ENCODE measurements around the gene CCK. TPM values are rescaled to one million over a fixed set of nuclear protein-coding genes. Genes with fewer than 3 reads are reported as not detected.

Gene CCK
- total RNA-seq, 2 experiments from 2014 or later: not detected

DNA sequence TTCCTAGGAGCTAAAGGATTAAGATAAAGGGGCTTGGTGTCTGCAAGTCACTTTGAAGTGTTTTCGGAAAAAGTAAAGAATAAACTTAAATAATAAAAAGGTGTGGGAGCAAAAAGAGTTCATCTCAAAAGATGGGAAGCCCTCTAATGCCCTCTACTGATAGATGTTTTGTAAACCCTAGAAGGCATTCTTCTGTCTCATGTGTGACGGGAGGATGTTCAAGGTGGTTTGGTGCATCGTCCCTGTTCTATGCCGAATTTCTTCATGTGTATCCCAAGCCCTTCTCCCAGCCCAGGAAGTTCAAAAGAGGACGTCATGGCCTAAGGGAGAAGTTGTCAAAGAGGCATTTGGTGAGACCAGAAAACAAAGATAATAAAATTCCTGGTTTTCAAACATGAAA is 37.2 kb downstream of the CCK start:
- CTCF ChIA-PET: no interaction called here
- POLR2A ChIA-PET: no interaction called here

DNA sequence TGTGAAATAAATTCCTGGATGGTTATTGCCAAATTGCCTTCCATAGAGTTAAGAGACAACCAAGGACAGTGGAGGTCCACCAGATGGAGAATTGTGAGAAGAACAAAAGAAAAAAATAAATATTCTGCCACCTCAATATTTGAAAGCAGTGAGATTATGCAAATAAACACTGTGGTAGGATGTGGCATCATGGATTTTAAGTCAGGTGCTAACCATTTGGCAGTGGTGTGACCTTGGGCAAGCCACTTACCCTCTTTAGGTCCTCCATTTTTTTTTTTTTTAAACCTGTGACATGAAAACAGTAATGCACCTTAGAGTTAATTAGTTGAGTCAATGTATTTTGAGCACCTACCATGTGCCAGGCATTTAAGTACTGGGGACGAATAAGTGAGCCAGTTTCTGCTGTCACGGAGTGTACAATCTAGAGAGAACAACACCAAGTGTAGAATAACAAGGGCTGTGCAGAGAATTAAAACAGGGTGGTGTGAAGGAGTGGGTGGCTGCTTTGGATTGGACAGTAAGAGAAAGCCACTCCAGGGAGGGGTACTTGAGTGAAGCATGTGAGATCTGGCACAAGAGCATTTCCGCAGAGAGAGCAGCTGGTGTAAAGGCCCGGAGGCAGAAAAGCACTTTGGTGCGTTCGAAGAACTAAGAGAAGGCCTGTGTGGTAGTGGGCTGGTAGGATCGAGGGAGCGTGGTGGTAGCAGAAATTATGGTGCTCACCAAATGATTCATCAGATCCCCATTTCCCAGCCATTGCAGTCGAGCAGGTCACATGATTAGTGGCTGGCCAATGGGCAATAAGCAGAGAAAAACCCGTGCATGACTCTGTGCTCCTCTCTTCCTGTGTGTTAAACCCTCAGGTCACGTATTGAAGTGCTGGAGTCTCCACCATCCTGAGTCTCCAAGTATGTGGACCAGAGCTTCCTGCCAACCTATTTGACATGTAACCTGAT is 39.2 kb downstream of the CCK start:
- ChIA-PET CTCF (no interaction called here), POLR2A (no interaction called here)

DNA sequence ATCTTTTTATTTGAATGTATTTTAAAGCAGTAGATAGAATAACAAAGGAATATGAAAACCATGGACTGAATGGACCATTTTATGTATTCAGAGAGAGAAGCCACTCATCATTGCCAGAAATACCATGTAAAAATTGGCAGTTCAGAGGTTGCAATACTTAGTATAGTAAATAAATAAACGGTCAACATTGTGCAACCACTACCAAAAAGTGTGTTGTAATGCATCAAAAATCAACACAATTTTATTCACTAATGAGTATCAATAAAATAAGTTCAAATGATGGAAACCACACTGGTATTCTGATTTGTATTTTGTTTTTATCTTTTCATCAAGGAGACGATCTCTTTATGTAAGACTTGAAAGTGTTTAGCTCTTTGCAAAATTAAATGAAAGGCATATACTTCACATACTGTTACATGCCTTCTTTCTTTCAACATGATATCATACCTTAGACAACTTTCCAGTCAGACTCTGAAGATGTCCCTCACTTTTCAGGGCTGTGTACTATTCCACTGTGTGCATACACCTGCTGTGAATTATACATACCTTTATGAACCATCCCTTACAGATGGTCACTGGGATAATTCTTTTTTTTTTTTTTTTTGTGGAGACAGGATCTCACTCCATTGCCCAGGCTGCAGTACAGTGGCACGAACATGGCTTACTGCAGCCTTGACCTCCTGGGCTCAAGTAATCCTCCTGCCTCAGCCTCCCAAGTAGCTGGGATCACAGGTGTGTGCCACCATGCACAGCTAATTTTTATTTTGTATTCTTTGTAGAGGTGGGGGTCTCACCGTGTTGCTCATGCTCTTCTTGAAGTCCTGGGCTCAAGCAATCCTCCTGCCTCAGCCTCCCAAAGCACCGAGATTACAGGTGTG is 40.3 kb downstream of the CCK start:
- CTCF ChIA-PET: no interaction called here
- POLR2A ChIA-PET: no interaction called here

DNA sequence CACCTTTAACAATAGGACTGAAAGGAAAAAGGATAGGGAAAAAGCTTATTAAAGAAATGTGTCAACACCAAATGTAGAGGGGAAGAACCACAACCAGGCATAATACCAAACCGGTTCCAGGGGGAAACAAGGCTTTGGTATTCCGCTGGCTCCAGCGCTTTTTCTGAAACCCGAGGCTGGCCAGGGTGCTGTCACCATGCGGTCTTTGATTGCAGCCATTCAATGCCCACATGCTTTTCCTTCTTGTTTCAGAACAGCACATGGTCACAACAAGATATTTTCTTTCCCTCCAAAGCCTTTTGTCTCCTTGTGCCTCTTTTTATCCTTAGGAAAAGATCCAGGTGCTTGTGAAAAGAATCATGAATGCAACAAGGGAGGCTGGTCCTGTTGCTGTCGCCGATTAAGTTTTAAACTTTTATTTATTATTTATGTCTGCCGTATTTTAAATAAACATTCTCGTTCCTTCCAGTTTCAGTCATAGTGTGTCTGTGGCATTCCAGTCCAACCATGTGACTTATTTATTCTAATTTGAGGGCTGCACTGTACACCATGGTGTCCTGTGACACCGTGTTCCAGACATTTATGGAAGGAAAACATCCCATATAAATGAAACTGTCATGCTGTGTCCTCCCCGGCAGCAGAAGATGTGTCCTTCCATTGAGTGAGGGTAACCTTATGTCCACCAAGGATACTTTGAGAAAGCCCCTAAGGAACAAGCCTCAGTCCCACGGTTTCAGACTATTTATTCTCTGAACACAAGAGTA is 41.1 kb downstream of the CCK start:
- CTCF ChIA-PET: no interaction called here
- POLR2A ChIA-PET: interaction anchor here (0.6 kb wide), 1 partner anchor 707 kb away, joined by 3 read pairs; no protein-coding TSS in a partner anchor

DNA sequence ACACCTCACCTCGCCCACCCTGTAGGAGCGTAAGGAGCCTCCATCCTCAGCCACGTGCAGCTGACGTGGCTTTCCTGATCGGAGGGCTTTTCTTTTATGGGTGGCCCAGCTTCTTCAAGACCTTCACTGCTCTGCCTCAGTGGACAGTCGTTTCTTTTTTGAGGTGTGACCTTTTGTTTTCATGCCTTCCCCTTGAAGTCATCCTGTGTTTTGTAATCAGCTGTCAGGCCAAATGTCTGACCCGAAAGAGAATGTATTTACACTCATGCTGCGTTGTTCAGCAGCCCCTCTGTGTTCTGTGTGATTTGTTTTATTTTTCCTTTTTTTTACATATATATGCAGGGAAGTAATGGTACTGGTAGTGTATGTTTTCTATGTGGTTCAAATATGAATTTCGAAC is 41.8 kb downstream of the CCK start:
- ChIA-PET CTCF (no interaction called here), POLR2A (interaction anchor here (0.6 kb wide), 1 partner anchor 708 kb away, joined by 3 read pairs; no protein-coding TSS in a partner anchor)

DNA sequence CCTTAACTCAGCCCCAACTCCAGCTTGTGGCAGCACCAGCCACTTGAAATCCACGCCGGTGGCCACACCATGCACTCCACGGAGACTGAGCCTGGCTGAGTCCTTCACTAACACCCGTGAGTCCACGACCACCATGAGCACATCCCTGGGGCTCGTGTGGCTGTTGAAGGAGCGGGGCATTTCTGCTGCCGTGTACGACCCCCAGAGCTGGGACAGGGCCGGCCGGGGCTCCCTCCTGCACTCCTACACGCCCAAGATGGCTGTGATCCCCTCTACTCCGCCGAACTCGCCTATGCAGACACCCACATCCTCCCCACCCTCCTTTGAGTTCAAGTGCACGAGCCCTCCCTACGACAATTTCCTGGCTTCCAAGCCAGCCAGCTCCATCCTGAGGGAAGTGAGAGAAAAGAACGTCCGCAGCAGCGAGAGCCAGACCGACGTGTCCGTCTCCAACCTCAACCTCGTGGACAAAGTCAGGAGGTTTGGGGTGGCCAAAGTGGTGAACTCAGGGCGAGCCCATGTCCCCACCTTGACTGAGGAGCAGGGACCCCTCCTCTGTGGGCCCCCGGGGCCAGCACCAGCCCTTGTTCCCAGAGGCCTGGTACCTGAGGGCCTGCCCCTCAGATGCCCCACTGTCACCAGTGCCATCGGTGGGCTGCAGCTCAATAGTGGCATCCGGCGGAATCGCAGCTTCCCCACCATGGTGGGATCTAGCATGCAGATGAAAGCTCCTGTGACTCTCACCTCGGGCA is 42.9 kb downstream of the CCK start:
- ChIA-PET POLR2A (no interaction called here), CTCF (no interaction called here)

DNA sequence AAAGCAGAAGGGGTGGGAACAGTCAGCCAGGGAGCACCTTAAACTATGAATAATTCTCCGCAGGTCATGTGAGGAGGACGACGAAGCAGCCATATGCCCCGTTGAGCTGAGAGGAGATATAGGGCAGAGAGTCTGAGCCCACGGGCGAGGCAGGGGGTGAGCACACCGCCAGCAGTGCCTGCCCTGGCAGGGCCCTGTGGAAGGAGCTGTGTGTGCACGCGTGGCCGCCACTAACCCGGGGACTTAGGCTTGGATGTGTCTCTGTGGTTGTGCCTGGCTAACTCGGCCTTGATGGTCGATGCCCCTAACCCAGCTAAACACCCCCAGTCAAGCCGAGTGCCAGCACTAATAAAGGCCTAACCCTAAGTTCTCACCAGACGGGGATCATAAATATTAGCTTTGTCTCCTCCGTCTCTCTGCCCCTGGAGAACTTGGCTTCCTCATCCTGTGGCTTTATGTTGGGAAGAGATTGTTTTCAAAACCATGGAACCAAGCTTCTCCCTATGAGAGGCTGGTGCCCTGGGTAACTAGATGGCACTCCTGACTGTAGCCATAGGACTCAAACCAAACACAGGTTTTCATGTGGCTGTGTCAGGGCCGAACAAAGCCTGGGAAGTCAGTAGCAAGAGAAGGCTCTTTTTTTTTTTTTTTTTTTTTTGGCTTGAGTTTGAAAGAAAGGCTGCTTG is 45.4 kb downstream of the CCK start:
- CTCF ChIA-PET: no interaction called here
- POLR2A ChIA-PET: no interaction called here

DNA sequence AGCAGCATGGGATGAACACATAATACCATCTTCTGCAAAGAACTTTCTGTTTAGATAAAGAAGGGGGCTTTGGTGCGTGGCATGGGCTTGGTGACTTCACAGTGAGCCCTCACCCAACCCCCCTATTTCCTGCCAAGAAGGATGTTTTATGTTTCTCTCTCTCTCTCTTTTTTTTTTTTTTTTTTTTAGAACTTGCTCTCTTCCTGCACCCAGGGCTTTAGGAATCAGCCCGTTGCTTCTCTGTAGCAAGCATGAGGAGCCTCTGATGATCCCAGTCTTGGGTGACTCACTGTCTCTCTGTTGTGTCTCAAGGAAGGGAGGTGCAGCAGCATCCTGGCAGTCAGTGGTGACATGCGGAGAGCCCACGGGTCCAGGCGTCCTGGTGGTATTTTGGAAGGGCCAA is 49.1 kb downstream of the CCK start:
- ChIA-PET CTCF (no interaction called here), POLR2A (interaction anchor here (0.7 kb wide), 1 partner anchor 42 kb away, joined by 8 read pairs; no protein-coding TSS in a partner anchor)

DNA sequence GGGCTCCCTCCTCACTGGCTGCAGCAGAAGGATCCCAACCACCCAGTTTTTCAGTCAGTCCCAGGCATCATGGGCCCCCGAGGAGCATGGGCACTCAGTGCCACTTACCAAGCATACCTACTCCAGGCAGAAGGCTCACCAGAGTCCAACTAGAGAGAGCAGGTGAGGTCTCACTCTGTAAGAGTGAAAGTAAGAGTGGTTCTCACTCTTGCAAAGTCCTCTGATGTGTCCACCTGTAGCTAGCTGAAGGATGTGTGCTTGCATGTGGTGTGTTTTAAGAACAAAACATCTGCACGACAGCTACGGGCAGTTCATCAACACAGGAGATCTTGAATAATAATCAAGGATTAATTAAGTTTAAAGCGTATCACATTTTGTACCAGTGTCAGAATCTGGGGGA is 49.7 kb downstream of the CCK start:
- CTCF ChIA-PET: no interaction called here
- POLR2A ChIA-PET: interaction anchor here (0.7 kb wide), 1 partner anchor 41 kb away, joined by 8 read pairs; no protein-coding TSS in a partner anchor

DNA sequence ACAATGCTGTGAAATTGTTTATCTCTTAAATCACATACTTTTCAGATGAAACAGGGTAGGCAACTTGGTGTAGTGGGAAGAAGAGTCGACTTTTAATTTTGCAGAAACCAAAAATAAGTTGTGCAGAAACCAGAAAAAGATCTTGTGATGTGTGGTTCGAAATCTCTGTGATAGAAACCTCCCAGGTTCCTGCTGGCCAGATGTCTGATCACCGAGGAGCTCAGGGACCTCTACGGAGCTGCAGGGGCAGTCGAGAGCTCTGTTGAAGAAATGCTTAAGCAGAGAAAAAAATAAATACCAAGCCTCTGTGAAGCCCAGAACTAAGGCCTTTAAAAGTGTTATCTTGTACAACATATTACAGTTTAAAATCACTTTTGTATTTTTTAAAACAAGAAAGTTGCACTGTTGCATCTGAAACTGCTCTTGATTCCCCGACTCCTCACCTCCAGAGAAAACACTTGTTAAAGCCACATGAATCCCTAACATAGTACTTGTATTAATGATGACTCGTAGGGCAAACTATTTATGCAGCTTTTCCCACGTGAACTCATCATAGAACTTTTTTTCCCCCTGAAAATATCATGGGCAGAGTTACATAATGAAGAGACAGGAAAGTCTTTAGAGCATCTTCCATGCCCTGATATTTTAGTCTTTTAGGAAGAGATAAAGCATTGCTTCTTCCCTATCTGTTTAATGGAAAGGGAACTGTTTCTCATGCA is 51.3 kb downstream of the CCK start:
- ChIA-PET CTCF (no interaction called here), POLR2A (no interaction called here)

DNA sequence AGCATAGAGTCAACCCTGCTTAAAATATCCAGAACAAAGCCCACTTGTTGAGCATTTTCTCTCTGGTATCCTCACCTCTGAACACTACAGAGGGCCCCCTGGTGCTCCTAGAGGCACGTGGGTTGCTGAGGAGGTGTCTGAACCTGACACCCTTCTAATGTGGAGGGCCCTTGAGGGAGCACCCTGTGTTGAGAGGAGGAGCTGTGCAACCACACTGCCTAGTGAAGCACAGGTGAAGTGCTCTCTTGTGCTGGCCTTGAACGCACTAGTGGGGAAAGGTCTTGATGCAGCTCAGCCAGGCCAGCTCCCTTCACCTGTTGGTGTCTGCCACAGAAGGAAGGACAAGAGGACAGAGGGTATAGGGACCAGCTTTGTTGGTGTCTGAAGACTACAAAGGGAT is 51.9 kb downstream of the CCK start:
- POLR2A ChIA-PET: no interaction called here
- CTCF ChIA-PET: no interaction called here

DNA sequence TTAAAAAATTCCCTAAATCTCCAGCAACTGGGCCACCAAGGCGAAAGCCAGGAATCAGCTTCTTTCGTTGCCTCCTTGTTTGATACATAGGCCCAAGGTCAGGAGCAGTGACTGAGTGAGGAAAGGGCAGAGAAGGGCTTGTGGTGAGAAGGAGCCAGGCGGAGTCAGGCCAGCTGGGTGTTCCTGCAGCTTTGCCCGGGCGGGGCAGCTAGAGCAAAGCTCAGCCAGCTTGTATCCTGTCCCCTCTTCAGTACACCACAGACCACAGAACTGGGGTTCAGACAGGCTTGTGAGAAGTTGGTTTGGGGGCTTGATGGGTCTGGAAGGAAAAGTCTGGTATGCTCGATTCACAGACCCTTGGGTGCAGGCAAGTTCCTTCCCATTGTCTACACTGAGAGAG is 52.6 kb downstream of the CCK start:
- POLR2A ChIA-PET: interaction anchor here (0.7 kb wide), 1 partner anchor 8 kb away, joined by 11 read pairs; no protein-coding TSS in a partner anchor

DNA sequence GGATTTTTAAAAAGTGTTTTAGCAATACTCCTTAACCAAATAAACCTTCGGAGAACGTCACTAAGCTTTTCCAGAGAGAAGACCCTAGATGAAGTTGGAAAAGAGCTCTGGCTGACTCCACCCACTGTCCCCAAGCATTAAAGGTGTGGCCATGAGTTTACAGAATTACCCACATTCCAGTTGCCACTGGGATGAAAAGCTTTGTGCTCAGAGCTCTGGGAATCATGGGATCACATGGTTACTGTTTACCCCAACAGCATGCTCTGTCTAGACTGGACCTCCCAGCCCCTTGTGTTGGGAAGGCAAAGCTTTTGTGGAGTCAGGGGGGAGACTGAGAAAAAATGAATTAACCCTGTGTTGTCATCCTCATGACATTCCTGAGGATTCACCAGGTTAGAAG is 55.3 kb downstream of the CCK start:
- CTCF ChIA-PET: interaction anchor here (0.7 kb wide), 2 partner anchors 88 to 316 kb away, joined by 3 to 4 read pairs; no protein-coding TSS in a partner anchor
- POLR2A ChIA-PET: no interaction called here

More for the DNA sequence above, 52.6 kb downstream of the CCK start:
- CTCF ChIA-PET: no interaction called here

DNA sequence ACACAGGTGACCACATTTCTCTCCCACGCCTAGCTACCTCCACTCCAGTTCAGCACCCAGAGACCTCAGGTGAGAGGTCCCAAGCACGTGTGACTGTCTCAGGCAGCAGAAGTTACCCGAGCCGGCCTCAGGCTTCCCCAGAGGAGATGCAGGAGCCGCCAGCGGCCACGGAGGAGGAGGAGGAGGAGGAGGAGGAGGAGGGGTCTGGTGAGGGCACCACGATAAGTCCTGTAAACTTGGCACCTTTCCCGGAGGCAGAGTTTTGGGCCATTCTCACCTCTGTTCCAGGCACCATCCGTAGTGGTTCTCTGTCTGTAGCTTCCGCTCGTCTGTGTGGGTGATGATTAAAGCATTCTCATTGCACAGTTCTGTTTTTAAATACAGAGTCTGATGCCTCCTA is 56.1 kb downstream of the CCK start:
- ChIA-PET POLR2A (no interaction called here), CTCF (interaction anchor here (0.7 kb wide), 1 partner anchor 317 kb away, joined by 3 read pairs; no protein-coding TSS in a partner anchor)

Data from activated CD8-positive, alpha-beta memory T cell treated with anti-CD3 and anti-CD28 coated beads for 36 hours (primary cell).